SH-SY5Y (cell line): Measurements from ENCODE around the gene USH2A.

Source experiments
- GATA2 ChIP-seq: IDR thresholded peaks from 2 replicates; pipeline ENCODE4 v1.6.1; 2011; ENCODE audit warnings: mild to moderate bottlenecking, low read depth, low read length
- GATA3 ChIP-seq: IDR thresholded peaks from 2 replicates; pipeline ENCODE4 v1.6.1; 2011; ENCODE audit warnings: low read depth, mild to moderate bottlenecking, low read length, moderate library complexity

- TF ChIP-seq GATA3 (no peak), GATA2 (no peak)
These were observed 99.9 kb downstream of the USH2A start for GRCh38 chr1:216323344-216323743.
